ENCODE results near the gene NOS1.

The NOS1 gene

DNA sequence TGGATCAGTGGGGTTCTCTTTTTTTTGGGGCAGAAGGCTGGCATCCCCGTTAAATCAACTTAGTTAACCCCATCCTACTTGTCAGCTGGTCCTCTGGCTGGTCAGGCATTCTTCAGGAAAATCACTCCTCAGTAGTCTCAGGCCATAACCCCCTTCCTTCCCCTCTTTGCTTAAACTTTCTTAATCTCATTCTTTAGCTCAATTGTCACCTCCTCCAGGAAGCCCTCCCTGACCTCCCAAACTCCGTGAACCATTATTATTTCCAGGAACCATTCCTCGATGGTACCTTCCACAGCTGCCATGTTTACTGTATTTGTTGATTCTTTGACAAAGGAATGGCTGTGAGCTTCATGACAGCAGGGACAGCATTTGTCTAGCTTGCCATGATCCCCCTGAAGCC, 98.7 kb downstream of the NOS1 start:
- Histone ChIP-seq H3K4me1 (ENCODE audit: control insufficient read depth in 1 of 2, insufficient read depth in 2 of 2, low read length in 2 of 2) (no peaks in the 10 kb centered on the region), H3K27me3 (ENCODE audit: low read depth, low read length) (no peaks in the 10 kb centered on the region), H3K9me3 (ENCODE audit: control insufficient read depth in 1 of 2, low read length in 2 of 2) (peaks cover 0 to 2% of the 10 kb centered on the region in 2 donors), H3K27ac (ENCODE audit: low read length) (no peak overlapping the region), H3K4me3 (ENCODE audit: low read depth in 1 of 2, low read length in 2 of 2) (no peak overlapping the region), H3K36me3 (ENCODE audit: control insufficient read depth in 1 of 2, insufficient read depth in 2 of 2, low read length in 2 of 2) (no peaks in the 10 kb centered on the region)

GRCh38 chr12:117261247-117261646, 100.2 kb downstream of the NOS1 start:
- H3K9me3 ChIP-seq (ENCODE audit: control insufficient read depth in 1 of 2, low read length in 2 of 2), result peaks cover 0 to 2% of the 10 kb centered on the region in 2 donors

GRCh38 chr12:117255386-117255785, 106.0 kb downstream of the NOS1 start:
- no peaks in the 10 kb centered on the region for H3K27me3 ChIP-seq (ENCODE audit: low read depth, low read length)
- no peak overlapping the region for H3K27ac ChIP-seq (ENCODE audit: low read length)
- peaks cover 0 to 10% of the 10 kb centered on the region in 2 donors for H3K9me3 ChIP-seq (ENCODE audit: control insufficient read depth in 1 of 2, low read length in 2 of 2)
- H3K4me3 ChIP-seq (ENCODE audit: low read depth in 1 of 2, low read length in 2 of 2), result no peak overlapping the region
- H3K36me3 ChIP-seq (ENCODE audit: control insufficient read depth in 1 of 2, insufficient read depth in 2 of 2, low read length in 2 of 2), result no peaks in the 10 kb centered on the region
- no peaks in the 10 kb centered on the region for H3K4me1 ChIP-seq (ENCODE audit: control insufficient read depth in 1 of 2, insufficient read depth in 2 of 2, low read length in 2 of 2)

More at GRCh38 chr12:117261247-117261646, 100.2 kb downstream of the NOS1 start:
- Histone ChIP-seq H3K4me1 (ENCODE audit: control insufficient read depth in 1 of 2, insufficient read depth in 2 of 2, low read length in 2 of 2) (no peaks in the 10 kb centered on the region), H3K4me3 (ENCODE audit: low read depth in 1 of 2, low read length in 2 of 2) (no peak overlapping the region), H3K27ac (ENCODE audit: low read length) (no peak overlapping the region), H3K27me3 (ENCODE audit: low read depth, low read length) (no peaks in the 10 kb centered on the region), H3K36me3 (ENCODE audit: control insufficient read depth in 1 of 2, insufficient read depth in 2 of 2, low read length in 2 of 2) (no peaks in the 10 kb centered on the region)

DNA sequence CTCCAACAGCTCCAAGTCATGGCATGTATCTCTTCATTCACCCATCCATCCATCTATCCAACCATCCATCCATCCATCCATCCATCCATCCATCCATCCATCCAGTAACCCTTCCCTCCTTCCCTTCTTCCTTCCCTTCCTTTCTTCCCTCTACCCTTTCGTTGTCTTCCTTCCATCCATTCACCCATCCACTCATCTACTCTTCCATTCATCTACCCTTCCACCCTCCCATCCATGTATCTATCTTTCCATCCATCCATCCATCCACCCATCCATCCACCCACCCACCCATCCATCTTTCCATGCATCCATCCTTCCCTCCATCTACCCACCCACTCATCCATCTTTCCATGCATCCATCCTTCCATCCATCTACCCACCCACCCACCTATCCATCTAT, 117.9 kb downstream of the NOS1 start:
- Histone ChIP-seq H3K27ac (ENCODE audit: low read length) (no peak overlapping the region), H3K36me3 (ENCODE audit: control insufficient read depth in 1 of 2, insufficient read depth in 2 of 2, low read length in 2 of 2) (no peaks in the 10 kb centered on the region), H3K9me3 (ENCODE audit: control insufficient read depth in 1 of 2, low read length in 2 of 2) (no peaks in the 10 kb centered on the region), H3K27me3 (ENCODE audit: low read depth, low read length) (no peaks in the 10 kb centered on the region), H3K4me3 (ENCODE audit: low read depth in 1 of 2, low read length in 2 of 2) (no peak overlapping the region), H3K4me1 (ENCODE audit: control insufficient read depth in 1 of 2, insufficient read depth in 2 of 2, low read length in 2 of 2) (no peaks in the 10 kb centered on the region)

DNA sequence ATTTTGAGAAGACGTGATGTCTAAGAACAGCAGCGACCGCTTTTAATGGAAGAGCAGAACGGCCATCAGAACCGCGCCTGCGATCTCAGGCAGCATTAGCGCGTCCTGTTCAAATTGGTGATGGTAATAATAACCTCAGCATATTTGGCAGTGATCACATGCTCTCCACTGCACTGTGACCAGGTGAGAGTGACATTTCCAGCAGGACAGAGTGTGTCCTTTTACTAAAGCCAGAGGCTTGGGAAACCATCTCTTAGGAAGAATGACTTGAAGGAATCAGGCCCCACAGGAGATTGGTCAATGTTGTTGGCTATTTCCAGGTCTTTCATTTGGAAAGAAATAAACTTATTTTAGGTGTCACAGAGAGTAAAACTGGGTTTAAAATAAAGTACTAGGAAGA, 119.7 kb downstream of the NOS1 start:
- no peak overlapping the region for H3K27ac ChIP-seq (ENCODE audit: low read length)
- no peaks in the 10 kb centered on the region for H3K9me3 ChIP-seq (ENCODE audit: control insufficient read depth in 1 of 2, low read length in 2 of 2)
- no peaks in the 10 kb centered on the region for H3K4me1 ChIP-seq (ENCODE audit: control insufficient read depth in 1 of 2, insufficient read depth in 2 of 2, low read length in 2 of 2)
- no peak overlapping the region for H3K4me3 ChIP-seq (ENCODE audit: low read depth in 1 of 2, low read length in 2 of 2)
- no peaks in the 10 kb centered on the region for H3K27me3 ChIP-seq (ENCODE audit: low read depth, low read length)
- no peaks in the 10 kb centered on the region for H3K36me3 ChIP-seq (ENCODE audit: control insufficient read depth in 1 of 2, insufficient read depth in 2 of 2, low read length in 2 of 2)

- Histone ChIP-seq H3K27me3 (ENCODE audit: low read depth, low read length) (no peaks in the 10 kb centered on the region), H3K4me3 (ENCODE audit: low read depth in 1 of 2, low read length in 2 of 2) (no peak overlapping the region), H3K4me1 (ENCODE audit: control insufficient read depth in 1 of 2, insufficient read depth in 2 of 2, low read length in 2 of 2) (no peaks in the 10 kb centered on the region), H3K27ac (ENCODE audit: low read length) (no peak overlapping the region), H3K36me3 (ENCODE audit: control insufficient read depth in 1 of 2, insufficient read depth in 2 of 2, low read length in 2 of 2) (no peaks in the 10 kb centered on the region), H3K9me3 (ENCODE audit: control insufficient read depth in 1 of 2, low read length in 2 of 2) (no peaks in the 10 kb centered on the region)
Measured at GRCh38 chr12:117240081-117240755, 121.2 kb downstream of the NOS1 start.

- Histone ChIP-seq H3K36me3 (ENCODE audit: control insufficient read depth in 1 of 2, insufficient read depth in 2 of 2, low read length in 2 of 2) (no peaks in the 10 kb centered on the region), H3K27me3 (ENCODE audit: low read depth, low read length) (no peaks in the 10 kb centered on the region), H3K4me3 (ENCODE audit: low read depth in 1 of 2, low read length in 2 of 2) (no peak overlapping the region), H3K4me1 (ENCODE audit: control insufficient read depth in 1 of 2, insufficient read depth in 2 of 2, low read length in 2 of 2) (no peaks in the 10 kb centered on the region), H3K9me3 (ENCODE audit: control insufficient read depth in 1 of 2, low read length in 2 of 2) (no peaks in the 10 kb centered on the region), H3K27ac (ENCODE audit: low read length) (no peak overlapping the region)
Measured at GRCh38 chr12:117236456-117237001, 124.9 kb downstream of the NOS1 start.

DNA sequence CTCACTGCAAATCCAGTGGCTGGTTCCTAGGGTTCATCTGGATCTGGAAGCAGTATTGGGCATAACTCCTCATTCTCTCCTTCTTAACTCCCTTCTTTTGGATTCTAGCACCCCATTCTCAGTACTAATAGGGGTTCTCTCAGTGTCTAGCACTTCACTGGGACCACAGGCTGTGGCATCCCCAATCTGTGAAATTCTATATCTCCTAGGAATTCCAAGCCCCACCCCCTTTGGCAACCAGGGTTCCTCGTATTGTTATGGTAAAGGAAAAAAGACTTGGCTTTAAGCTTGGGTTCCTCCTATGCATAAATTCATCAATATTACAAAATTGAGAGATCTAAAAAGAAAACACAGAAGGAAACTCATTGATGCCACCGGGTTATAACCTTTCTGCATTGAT, 126.2 kb downstream of the NOS1 start:
- Histone ChIP-seq H3K36me3 (ENCODE audit: control insufficient read depth in 1 of 2, insufficient read depth in 2 of 2, low read length in 2 of 2) (no peaks in the 10 kb centered on the region), H3K9me3 (ENCODE audit: control insufficient read depth in 1 of 2, low read length in 2 of 2) (no peaks in the 10 kb centered on the region), H3K27me3 (ENCODE audit: low read depth, low read length) (no peaks in the 10 kb centered on the region), H3K4me3 (ENCODE audit: low read depth in 1 of 2, low read length in 2 of 2) (no peak overlapping the region), H3K27ac (ENCODE audit: low read length) (no peak overlapping the region), H3K4me1 (ENCODE audit: control insufficient read depth in 1 of 2, insufficient read depth in 2 of 2, low read length in 2 of 2) (no peaks in the 10 kb centered on the region)

GRCh38 chr12:117234441-117234840, 127.0 kb downstream of the NOS1 start:
- H3K4me1 ChIP-seq (ENCODE audit: control insufficient read depth in 1 of 2, insufficient read depth in 2 of 2, low read length in 2 of 2), result no peaks in the 10 kb centered on the region
- H3K27ac ChIP-seq (ENCODE audit: low read length), result no peak overlapping the region
- H3K27me3 ChIP-seq (ENCODE audit: low read depth, low read length), result no peaks in the 10 kb centered on the region
- no peaks in the 10 kb centered on the region for H3K36me3 ChIP-seq (ENCODE audit: control insufficient read depth in 1 of 2, insufficient read depth in 2 of 2, low read length in 2 of 2)
- no peaks in the 10 kb centered on the region for H3K9me3 ChIP-seq (ENCODE audit: control insufficient read depth in 1 of 2, low read length in 2 of 2)
- H3K4me3 ChIP-seq (ENCODE audit: low read depth in 1 of 2, low read length in 2 of 2), result no peak overlapping the region

DNA sequence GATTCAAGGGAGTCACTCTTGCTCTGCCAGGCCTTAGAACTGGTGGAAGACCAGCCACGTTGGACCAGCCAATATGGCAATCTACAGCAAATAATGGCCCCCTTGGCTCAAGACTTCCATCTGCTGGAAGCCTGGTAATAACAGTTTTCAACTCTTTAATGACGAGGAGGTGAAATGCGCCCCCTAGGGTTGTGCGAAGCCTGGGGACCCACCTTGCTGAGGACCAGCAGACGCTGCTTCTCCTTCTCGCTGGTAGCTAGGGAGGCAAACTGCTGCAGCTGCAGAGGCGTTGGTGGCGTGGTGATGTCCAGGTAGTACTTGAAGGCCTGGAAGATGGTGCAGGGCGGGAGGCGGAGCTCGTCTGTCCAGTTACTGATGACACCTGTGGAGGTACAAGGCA, 129.7 kb downstream of the NOS1 start:
- H3K4me1 ChIP-seq (ENCODE audit: control insufficient read depth in 1 of 2, insufficient read depth in 2 of 2, low read length in 2 of 2), result no peaks in the 10 kb centered on the region
- no peaks in the 10 kb centered on the region for H3K36me3 ChIP-seq (ENCODE audit: control insufficient read depth in 1 of 2, insufficient read depth in 2 of 2, low read length in 2 of 2)
- H3K27me3 ChIP-seq (ENCODE audit: low read depth, low read length), result no peaks in the 10 kb centered on the region
- H3K27ac ChIP-seq (ENCODE audit: low read length), result no peak overlapping the region
- H3K4me3 ChIP-seq (ENCODE audit: low read depth in 1 of 2, low read length in 2 of 2), result no peak overlapping the region
- H3K9me3 ChIP-seq (ENCODE audit: control insufficient read depth in 1 of 2, low read length in 2 of 2), result no peaks in the 10 kb centered on the region

GRCh38 chr12:117228239-117228638, 133.2 kb downstream of the NOS1 start:
- Histone ChIP-seq H3K9me3 (ENCODE audit: control insufficient read depth in 1 of 2, low read length in 2 of 2) (no peaks in the 10 kb centered on the region), H3K27ac (ENCODE audit: low read length) (no peak overlapping the region), H3K36me3 (ENCODE audit: control insufficient read depth in 1 of 2, insufficient read depth in 2 of 2, low read length in 2 of 2) (no peaks in the 10 kb centered on the region), H3K4me3 (ENCODE audit: low read depth in 1 of 2, low read length in 2 of 2) (no peak overlapping the region), H3K27me3 (ENCODE audit: low read depth, low read length) (no peaks in the 10 kb centered on the region), H3K4me1 (ENCODE audit: control insufficient read depth in 1 of 2, insufficient read depth in 2 of 2, low read length in 2 of 2) (no peaks in the 10 kb centered on the region)
